Skeletal muscle tissue (tissue), 4 donors: Measurements from ENCODE around the gene FGFRL1. TPM values are rescaled to one million over a fixed set of nuclear protein-coding genes. Genes with fewer than 3 reads are reported as not detected.
A peak's percentile ranks its signal among the peaks of the same experiment; 100 is the strongest.
"Not testable (repeated sequence)": the region's sequence is repeated elsewhere in the genome, so short reads cannot be mapped to it uniquely, and the experiment has no call there.

ENCODE experiments used
- H3K27ac ChIP-seq: one replicate; pipeline ENCODE4 v1.7.0; 2013; ENCODE audit warnings: mild to moderate bottlenecking, low read depth, low read length, inconsistent platforms
- H3K27me3 ChIP-seq, 3 donors: one replicate each; pipeline ENCODE4 v1.7.0; 2013; ENCODE audit warnings: low read length in 3 of 3; ENCODE audit not compliant: control insufficient read depth in 3 of 3, insufficient read depth in 3 of 3
- H3K36me3 ChIP-seq, 3 donors: one replicate each; pipeline ENCODE4 v1.7.0; 2013; ENCODE audit warnings: low read length in 3 of 3; ENCODE audit not compliant: control insufficient read depth in 3 of 3, insufficient read depth in 3 of 3
- H3K4me1 ChIP-seq, 3 donors: one replicate each; pipeline ENCODE4 v1.7.0; 2013; ENCODE audit warnings: low read length in 3 of 3, mild to moderate bottlenecking in 3 of 3; ENCODE audit not compliant: control insufficient read depth in 3 of 3, insufficient read depth in 3 of 3
- H3K4me3 ChIP-seq, 3 donors: one replicate each; pipeline ENCODE4 v1.7.0; 2013; ENCODE audit warnings: low read length in 3 of 3
- H3K9ac ChIP-seq, 3 donors: one replicate each; pipeline ENCODE4 v1.7.0; 2013; ENCODE audit warnings: low read length in 3 of 3, mild to moderate bottlenecking in 3 of 3, moderate library complexity in 2 of 3, low read depth in 1 of 3
- H3K9me3 ChIP-seq, 3 donors: one replicate each; pipeline ENCODE4 v1.7.0; 2013; ENCODE audit warnings: low read length in 3 of 3; ENCODE audit not compliant: control insufficient read depth in 3 of 3
- total RNA-seq: library from RNA; depleted of rRNA; stranded (reverse); fragments of >200 nt; gene quantifications from one replicate; pipeline ENCODE4 v1.2.3, GENCODE V29; 2014
- donor health status: Osteomylitis.

The FGFRL1 gene
- total RNA-seq, 1 donor from 2014 or later: 54.3 TPM

- no peak overlapping the region for H3K4me3 ChIP-seq
- no peaks in the 10 kb centered on the region for H3K36me3 ChIP-seq
- peaks cover 14 to 30% (median 24%) of the 10 kb centered on the region in 3 donors for H3K4me1 ChIP-seq
- no peak overlapping the region for H3K27ac ChIP-seq
- H3K9me3 ChIP-seq: no peaks in the 10 kb centered on the region
- H3K9ac ChIP-seq: no peak overlapping the region
- H3K27me3 ChIP-seq: peaks cover 54 to 77% (median 69%) of the 10 kb centered on the region in 3 donors
Observed at GRCh38 chr4:1051472-1051871, 40.0 kb downstream of the FGFRL1 start.

- Histone ChIP-seq H3K27ac (no peak overlapping the region), H3K4me1 (peaks cover 13 to 25% (median 19%) of the 10 kb centered on the region in 3 donors), H3K9ac (no peak overlapping the region), H3K36me3 (no peaks in the 10 kb centered on the region), H3K27me3 (peaks cover 58 to 78% (median 77%) of the 10 kb centered on the region in 3 donors), H3K4me3 (no peak overlapping the region), H3K9me3 (no peaks in the 10 kb centered on the region)
Observed at GRCh38 chr4:1052231-1052671, 40.8 kb downstream of the FGFRL1 start.

GRCh38 chr4:1053080-1053661, 41.7 kb downstream of the FGFRL1 start:
- Histone ChIP-seq H3K4me1 (peaks cover 9 to 17% (median 15%) of the 10 kb centered on the region in 3 donors), H3K4me3 (peak overlapping the region in 2 of 3 donors; percentile 31 to 43), H3K27me3 (peaks cover 62 to 74% (median 72%) of the 10 kb centered on the region in 3 donors), H3K9ac (peak overlapping the region in 1 of 3 donors; percentile 25), H3K36me3 (no peaks in the 10 kb centered on the region), H3K27ac (no peak overlapping the region), H3K9me3 (no peaks in the 10 kb centered on the region)

GRCh38 chr4:1053891-1054290, 42.5 kb downstream of the FGFRL1 start:
- not testable (repeated sequence) for H3K4me3 ChIP-seq
- H3K4me1 ChIP-seq: peaks cover 9 to 17% (median 15%) of the 10 kb centered on the region in 3 donors
- peaks cover 65 to 74% (median 72%) of the 10 kb centered on the region in 3 donors for H3K27me3 ChIP-seq

GRCh38 chr4:1054696-1055242, 43.3 kb downstream of the FGFRL1 start:
- not testable (repeated sequence) for H3K36me3 ChIP-seq, H3K4me3 ChIP-seq, H3K9me3 ChIP-seq, H3K9ac ChIP-seq, H3K27ac ChIP-seq
- peaks cover 62 to 73% (median 71%) of the 10 kb centered on the region in 3 donors for H3K27me3 ChIP-seq
- H3K4me1 ChIP-seq: peaks cover 9 to 17% (median 15%) of the 10 kb centered on the region in 3 donors

More at GRCh38 chr4:1053891-1054290, 42.5 kb downstream of the FGFRL1 start:
- H3K36me3 ChIP-seq, H3K9ac ChIP-seq, H3K27ac ChIP-seq, H3K9me3 ChIP-seq: not testable (repeated sequence)

GRCh38 chr4:1055243-1055701, 43.8 kb downstream of the FGFRL1 start:
- H3K36me3 ChIP-seq, H3K9ac ChIP-seq, H3K27ac ChIP-seq, H3K4me3 ChIP-seq, H3K9me3 ChIP-seq: not testable (repeated sequence)
- Histone ChIP-seq H3K27me3 (peaks cover 61 to 71% (median 70%) of the 10 kb centered on the region in 3 donors), H3K4me1 (peaks cover 9 to 17% (median 15%) of the 10 kb centered on the region in 3 donors)

- no peak overlapping the region for H3K4me3 ChIP-seq
Observed at GRCh38 chr4:1055721-1056590, 44.5 kb downstream of the FGFRL1 start.

GRCh38 chr4:1056671-1057402, 45.4 kb downstream of the FGFRL1 start:
- Histone ChIP-seq H3K4me3 (no peak overlapping the region), H3K9me3 (no peaks in the 10 kb centered on the region), H3K9ac (no peak overlapping the region), H3K27me3 (peaks cover 62 to 70% (median 68%) of the 10 kb centered on the region in 3 donors), H3K36me3 (no peaks in the 10 kb centered on the region), H3K4me1 (peaks cover 9 to 17% (median 15%) of the 10 kb centered on the region in 3 donors), H3K27ac (no peak overlapping the region)

More at GRCh38 chr4:1055721-1056590, 44.5 kb downstream of the FGFRL1 start:
- Histone ChIP-seq H3K9ac (no peak overlapping the region), H3K36me3 (no peaks in the 10 kb centered on the region), H3K27me3 (peaks cover 58 to 71% (median 70%) of the 10 kb centered on the region in 3 donors), H3K27ac (no peak overlapping the region), H3K4me1 (peaks cover 9 to 17% (median 15%) of the 10 kb centered on the region in 3 donors), H3K9me3 (no peaks in the 10 kb centered on the region)

GRCh38 chr4:1057403-1057745, 45.9 kb downstream of the FGFRL1 start:
- no peak overlapping the region for H3K9ac ChIP-seq
- no peaks in the 10 kb centered on the region for H3K9me3 ChIP-seq
- H3K4me1 ChIP-seq: peaks cover 9 to 12% (median 11%) of the 10 kb centered on the region in 3 donors
- no peak overlapping the region for H3K4me3 ChIP-seq
- H3K27ac ChIP-seq: no peak overlapping the region
- H3K36me3 ChIP-seq: no peaks in the 10 kb centered on the region
- H3K27me3 ChIP-seq: peaks cover 61 to 68% (median 62%) of the 10 kb centered on the region in 3 donors
